HG03575 (cell line): ENCODE data around the gene PDZD2.
"Not testable (repeated sequence)": the region's sequence is repeated elsewhere in the genome, so short reads cannot be mapped to it uniquely, and the experiment has no call there.

Experiments
- ATAC-seq: cut with Tn5 transposase; IDR thresholded peaks from one replicate; pipeline ENCODE4 v1.9.1; 2021; ENCODE audit not compliant: unreplicated experiment, insufficient number of reproducible peaks, low FRiP score; ENCODE audit errors: extremely low read depth

Gene PDZD2

DNA sequence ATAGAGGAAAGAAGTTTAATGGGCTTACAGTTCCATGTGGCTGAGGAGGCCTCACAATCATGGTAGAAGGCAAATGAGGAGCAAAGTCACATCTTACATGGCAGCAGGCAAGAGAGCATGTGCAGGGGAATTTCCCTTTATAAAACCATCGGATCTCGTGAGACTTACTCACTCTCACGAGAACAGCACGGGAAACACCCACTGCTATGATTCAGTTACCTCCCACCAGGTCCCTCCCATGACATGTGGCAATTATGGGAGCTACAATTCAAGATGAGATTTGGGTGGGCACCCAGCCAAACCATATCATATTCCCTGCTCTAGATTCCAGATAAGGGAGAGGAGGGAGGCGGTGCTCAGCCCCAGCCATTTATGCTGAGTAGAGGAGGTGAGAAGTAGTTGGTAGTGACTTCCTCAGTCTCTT is 336.3 kb downstream of the PDZD2 start:
- ATAC-seq: not testable (repeated sequence)

DNA sequence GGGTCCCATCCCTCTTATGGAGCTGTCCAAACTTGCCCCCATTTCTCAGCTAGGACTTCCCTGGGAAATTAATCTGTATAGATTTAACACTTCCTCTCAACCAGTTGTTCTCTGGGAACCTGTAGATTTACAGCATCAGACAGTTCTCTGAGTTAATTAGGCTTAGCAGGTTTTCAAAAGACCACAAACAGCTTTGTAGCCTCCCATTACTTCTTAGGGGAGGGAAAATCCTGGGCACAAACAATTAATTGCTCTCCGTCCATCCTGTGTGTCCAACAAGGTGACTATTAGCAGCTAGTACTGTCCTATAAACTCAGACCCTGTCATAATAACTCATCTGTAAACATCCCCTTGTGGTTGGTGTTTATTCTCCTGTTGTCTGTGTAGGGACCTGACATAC is 337.2 kb downstream of the PDZD2 start:
- no peak for ATAC-seq

DNA sequence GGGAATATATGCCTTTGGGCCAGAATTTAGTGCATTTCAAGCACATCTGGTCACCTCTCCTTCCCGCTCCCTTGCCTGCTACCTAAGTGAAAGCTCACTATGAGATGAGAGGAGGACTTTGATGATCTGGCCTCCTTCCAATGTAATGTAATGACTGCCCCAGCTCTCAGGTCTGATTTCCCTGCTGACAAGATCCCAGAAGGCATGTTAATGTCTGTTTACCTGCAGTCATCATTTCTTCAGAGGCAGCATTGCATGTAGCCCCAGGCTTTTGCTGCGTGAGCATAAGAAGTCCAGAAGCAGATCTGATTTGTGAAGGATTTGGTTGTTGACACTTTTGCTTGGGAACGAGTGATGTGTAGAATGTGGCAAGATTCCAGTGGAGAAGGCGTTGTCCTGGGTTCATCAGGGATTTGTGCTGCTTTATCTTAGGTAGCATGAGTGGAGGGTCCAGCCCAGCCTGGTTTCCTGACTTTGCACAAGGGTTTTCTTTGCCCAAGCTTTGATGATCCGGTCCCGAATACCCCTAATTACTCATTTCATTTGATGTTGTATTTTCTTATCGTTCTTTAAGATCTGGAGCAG is 342.5 kb downstream of the PDZD2 start:
- ATAC-seq: no peak

DNA sequence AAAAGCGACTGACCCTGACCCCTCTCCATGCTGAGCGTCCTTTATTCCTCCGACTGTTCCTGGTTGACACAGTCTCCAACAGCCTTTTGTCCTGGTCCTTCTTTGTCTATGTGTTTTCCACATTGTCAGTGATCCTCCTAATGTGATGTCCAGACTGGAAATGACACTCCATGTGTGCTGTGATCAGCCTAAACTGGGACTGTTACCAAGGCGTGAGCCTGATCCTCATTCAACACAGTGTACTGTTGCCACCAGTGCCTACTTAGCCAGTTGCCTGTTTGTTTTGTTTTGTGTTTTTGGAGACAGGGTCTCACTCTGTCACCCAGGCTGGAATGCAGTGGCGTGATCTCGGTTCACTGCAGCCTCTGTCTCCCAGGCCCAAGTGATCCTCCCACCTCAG is 343.1 kb downstream of the PDZD2 start:
- no peak for ATAC-seq

DNA sequence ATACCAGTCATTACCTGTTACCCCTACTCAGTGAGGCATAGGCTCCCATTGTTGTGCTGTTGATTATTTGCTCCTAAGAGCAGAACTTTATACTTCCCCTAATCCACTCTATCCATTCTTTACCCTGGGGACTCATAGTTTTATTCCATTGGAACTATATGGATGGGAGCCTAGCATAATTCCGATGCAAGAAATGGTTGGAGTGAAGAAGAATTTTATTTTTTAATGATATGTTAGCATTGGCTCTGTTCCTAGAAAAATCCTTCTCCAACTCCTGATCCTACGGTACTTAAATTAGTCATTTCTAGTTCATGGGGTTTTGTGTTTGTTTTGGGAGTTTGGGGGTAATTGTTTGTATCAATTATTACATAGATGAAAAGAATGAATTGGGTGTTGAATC is 343.7 kb downstream of the PDZD2 start:
- ATAC-seq: no peak

DNA sequence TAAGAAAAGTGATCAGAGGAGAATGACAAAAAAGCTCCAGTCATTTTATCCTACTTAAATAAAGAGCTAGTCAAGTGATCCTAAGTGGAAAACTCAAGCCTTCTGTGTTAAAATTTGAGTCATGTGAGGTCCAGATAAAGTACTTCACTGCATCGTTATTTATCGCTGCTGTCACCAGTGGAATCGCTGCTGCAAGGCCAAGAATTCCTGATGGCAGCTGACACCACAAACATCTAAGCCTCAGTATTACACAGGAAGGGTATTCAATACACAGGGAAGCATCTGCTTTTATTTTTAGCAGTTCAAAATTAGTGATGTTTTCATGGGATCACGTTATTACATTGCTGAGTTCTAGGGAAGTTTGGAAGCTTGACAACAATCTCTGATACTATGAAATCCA is 344.9 kb downstream of the PDZD2 start:
- no peak for ATAC-seq

DNA sequence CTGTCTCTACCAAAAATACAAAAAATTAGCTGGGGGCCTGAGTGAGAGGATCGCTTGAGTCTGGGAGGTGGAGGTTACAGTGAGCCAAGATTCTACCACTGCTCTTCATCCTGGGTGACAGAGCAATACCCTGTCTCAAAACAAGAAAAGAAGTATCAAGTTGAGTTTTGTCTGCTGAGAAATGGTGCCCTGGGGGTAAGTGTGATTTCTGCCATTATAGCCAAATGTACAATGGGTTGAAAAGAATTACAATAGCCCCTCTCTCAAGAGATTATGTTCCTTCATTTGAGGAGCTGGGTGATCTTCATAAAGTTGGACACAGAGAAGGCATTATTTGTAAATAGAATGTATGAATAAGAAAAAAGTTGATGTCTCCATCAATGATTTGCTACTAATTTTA is 345.8 kb downstream of the PDZD2 start:
- ATAC-seq: no peak

DNA sequence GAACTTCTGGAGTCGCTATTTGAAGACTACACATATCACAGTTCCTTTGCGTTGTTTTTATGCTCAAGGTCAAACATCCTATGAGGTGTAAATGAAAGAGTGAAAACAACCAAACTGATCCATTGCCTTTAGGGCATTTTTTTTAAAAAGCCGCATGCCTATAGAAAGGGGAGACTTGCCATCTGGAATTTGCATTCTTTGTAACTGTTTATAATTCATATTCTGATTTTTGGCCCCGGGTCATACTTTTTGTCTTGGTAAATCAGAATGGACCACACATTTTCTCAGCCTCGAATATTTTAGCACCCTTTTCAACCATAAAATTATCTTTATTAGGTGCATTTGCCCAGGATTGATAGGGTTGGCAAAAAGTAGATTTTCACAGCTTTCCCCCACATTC is 347.2 kb downstream of the PDZD2 start:
- ATAC-seq: no peak

DNA sequence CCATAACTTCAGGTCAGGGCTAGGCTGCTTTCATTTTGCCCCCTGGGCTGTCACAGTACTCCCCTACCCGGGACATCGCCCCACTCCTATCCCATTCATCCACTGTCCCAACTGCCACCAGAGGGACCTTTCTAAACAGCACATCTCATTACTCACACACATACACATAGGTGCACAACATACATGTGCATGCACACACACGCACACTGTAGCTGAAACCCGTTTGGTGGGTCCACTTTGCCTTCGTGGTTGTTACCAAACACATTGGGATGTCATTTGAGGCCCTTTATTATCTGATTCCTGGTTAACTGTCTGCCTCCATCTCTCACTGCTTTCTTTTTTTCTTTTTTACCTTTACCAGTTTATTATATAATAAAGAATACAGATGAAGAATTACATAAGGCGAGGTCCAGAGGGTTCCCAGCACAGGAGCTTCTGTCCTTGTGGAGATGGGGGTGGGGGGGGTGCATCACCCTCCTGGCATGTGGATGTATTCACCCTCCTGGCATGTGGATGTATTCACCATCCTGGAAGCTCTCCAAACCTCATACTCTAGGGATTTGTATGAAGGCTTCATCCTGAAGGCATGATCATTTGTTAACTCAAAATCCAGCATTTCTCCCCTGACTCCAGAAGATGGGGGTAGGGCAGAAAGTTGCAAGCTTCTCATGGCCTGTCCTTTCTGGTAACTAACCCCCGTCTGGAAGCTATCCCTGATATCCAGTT is 349.2 kb downstream of the PDZD2 start:
- no peak for ATAC-seq

DNA sequence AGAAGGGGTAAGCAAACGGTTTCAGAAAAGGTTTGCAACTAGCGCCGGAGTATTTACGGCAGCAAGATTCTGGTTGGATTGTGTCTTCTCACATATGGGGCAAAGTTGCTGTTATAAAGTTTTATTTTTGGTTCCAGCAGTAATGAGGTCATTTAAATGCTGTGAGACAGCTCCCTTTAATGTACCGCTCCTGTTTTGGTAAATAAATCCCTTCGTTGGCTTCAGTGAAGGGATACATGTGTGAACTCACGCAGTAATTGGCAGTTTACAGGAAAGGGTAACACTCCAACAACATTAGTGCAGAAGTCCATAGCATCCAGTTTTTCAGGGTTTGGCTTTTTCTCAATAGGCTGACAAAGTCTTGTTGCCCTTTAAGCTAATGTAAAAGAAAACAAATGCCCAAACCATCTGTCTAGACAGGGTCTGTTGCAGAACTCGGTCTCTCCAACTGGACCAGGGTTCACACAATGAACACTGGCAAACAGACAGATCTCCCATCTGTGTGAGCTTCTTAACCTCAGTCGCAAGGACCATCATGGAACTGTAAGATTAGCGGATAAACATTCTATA is 351.2 kb downstream of the PDZD2 start:
- ATAC-seq: no peak

DNA sequence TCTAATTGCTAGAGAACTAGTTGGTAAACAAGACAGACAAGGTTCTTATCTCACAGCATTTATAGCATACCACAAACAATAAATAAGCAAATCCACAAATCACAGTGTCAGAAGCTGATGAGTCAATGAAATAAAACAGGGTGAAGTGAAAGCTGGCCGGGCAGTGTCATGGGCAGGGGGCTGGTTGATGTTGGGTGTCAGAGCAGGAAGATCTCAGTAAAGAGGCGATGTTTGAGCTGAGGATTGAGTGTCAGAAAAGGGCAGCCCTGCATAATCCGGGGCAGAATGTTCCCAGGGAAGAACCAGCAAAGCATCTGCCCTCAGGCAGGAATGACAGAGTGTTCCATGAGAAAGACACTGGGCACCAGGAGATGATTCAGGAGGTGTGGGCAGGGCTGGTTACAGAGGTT is 351.8 kb downstream of the PDZD2 start:
- no peak for ATAC-seq

DNA sequence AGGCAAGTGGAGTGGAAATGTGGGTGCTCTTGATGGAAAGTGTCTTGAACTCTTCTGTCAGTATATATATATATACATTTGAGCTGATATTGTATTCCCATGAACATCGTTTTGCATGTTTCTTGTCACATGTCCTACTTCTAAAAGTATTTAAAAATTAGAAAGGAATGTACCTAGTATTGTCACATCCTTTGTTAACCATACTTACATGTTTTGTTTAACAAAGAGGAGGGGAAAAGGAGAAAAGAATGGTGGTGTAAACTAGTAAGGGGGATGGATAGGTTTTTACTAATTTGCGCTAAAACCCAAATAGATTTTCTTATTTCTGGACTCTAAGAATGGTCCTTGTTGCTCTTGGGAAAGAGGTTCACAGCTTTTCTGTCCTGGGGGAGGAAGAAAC is 353.4 kb downstream of the PDZD2 start:
- no peak for ATAC-seq

DNA sequence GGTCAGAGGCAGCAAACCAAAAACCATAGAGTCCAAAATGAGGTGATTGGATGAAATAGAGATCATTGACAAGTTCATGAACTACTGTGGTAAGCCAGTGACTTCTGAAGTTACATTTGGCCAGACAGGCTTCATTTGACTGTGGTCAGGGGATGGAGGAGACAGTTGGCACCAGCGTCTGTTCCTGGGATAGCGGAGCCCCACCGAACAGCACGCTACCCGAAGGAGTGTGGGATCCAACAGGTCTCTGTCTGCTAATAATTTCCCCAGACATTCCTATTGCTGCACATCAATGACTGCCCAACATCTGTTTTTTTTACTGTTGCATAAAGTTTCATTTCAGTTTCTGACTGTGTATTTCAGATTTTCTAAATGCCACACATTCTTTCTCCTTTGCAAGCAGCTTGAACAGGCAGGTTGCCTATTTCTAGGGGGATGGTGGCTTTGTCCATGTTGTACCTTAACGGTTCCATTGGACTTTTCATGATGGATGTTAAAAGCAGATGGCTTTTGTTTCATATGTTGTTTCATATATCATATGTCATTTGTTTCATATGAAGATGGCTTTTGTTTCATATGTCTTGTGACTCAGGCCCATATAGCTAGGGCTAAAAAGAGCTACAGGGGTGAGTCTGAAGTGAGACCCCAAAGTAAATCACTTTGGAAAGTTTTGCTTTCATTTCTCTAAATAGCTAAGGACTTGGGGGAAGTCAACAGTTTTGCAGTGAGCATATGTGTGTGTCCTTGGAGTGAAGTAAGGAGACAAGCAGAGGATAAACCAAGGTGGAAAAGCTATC is 354.4 kb downstream of the PDZD2 start:
- no peak for ATAC-seq

DNA sequence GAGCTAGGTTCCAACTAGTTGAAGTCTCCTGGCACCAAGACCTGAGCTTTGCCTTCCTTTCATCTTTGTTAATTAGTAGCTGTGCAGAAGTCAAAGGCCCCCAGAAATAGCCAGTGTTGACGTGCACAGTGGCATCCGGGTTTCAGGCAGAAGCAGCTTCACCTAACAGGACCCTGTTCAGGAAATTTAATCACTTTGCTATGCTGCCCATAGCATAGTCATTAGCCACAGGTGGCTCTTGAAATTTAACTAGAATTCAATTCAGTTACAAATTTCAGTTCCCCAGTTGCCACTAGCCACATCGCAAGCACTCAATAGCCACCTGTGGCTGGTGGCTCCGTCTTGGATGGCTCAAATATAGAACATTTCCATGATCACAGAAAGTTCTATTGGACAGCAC is 356.1 kb downstream of the PDZD2 start:
- ATAC-seq: peak; percentile 38

DNA sequence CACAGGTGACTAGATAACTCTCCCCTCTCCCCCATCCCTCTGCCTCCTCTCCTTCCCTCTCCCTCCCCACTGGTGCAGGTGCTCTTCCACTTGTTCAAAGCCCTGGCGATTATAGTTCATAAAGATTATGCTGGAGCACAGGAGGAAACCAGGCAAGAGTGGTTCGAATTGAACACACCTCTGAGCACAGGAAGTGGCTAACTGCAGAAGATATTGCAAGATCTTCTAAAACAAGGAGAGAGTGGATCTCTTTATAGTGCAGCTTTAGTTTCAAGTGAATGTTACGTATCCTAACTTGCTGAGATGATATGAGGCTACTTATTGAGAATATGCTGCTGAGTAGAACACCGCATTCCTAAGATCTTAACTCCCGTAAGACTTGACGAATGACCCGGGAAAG is 356.8 kb downstream of the PDZD2 start:
- no peak for ATAC-seq

DNA sequence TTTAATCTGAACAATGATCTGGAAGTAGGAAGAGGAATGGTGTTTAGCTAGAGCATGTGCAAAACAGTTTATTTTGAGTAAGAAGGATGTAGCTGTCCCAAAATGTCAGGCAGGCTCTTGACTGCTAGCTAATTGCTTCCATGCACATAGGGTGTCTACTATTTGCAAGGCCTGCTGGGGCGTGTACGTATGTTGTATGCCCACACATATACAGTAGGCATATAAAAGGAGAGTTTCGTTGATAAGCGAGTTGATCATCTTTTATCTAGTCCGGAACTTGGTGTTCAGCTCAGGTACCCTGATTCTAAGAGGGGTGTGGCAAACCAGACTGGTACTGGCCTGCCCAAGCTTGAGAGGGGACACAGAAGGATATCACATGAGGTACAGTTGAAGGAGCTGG is 358.0 kb downstream of the PDZD2 start:
- no peak for ATAC-seq

DNA sequence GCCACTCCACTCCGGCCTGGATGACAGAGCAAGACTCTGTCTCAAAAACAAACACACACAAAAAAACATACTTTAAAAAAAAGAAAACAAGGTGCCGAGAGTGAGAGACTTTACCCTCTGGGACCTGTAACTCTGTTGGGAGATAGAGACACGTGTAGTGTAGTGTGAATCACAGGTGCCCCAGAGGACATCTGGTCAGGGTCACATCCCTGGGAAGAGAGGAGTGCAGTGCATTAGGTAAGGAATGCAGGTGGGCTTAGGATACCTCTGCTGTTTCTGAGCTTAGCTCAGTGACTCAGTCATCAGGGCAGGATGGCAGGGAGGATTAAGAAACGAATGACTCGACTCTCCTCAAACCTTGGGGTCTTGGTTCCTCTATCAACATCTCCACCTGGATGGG is 360.5 kb downstream of the PDZD2 start:
- no peak for ATAC-seq

DNA sequence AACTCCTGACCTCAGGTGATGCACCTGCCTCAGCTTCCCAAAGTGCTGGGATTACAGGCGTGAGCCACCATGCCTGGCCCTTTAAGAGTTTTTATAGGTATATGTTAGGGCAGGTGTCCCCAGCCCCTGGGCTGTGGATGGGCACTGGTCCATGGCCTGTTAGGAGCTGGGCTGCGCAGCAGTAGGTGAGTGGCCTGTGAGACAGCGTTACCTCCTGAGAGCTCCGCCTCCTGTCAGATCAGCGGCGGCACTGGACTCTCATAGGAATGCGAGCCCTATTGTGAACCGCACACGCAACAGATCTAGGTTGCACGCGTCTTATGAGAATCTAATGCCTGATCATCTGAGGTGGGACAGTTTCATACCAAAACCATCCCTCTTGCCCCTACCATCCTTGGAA is 361.8 kb downstream of the PDZD2 start:
- no peak for ATAC-seq

DNA sequence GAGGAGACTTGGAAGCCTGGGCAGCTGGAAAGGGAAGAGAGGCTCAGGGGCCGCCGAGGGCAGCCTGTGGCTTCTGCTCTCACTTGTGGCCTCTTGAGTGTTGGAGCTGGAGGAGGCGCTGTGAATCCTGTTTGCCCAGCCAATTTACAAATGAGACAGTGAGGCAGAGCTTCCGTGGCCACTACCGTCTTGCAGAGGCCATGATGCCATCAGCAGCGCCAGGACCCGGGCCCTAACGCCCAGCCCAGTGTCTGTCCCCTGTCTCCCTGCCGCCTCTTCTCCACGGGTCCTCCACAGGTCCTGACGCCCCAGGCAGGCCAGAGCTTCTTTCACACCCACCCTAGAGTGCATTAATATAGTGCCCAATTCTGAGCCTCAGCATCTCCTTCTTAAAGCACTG is 362.4 kb downstream of the PDZD2 start:
- ATAC-seq: no peak

DNA sequence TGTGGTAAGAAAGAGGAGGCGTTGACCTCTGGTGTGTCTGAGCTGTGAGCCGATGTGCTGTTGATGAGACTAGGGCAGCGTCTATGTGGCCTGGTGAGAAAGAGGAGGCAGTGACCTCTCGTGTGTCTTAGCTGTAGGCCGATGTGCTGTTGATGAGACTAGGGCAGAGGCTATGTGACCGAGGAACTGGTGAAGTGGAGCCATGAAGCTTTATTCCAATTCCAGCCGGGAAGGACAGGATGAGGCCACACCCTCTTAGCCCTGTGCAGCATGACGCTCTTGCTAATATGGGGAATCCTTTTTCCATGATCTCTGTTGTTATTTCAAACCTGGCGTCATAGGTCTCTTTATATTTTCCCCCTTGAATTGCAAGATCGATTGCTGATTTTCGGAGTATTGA is 362.8 kb downstream of the PDZD2 start:
- ATAC-seq: no peak
